HG03097 (cell line): ENCODE results near the gene NR3C1.

ENCODE experiments used
- ATAC-seq: cut with Tn5 transposase; IDR thresholded peaks from one replicate; pipeline ENCODE4 v1.9.1; 2021; ENCODE audit not compliant: unreplicated experiment, low FRiP score

NR3C1 gene

GRCh38 chr5:143403593-143404415, at the start of gene NR3C1:
Gene NR3C1, minus strand, starts transcription at chr5:143403686. Its CDS starts 2,847 bp downstream, at chr5:143400839.
- peak; percentile 60 for ATAC-seq

GRCh38 chr5:143449772-143450171, 46.3 kb upstream of the NR3C1 start:
- ATAC-seq, result no peak

GRCh38 chr5:143448518-143448917, 45.0 kb upstream of the NR3C1 start:
- ATAC-seq, result no peak

- no peak for ATAC-seq
Observed at GRCh38 chr5:143447983-143448382, 44.5 kb upstream of the NR3C1 start.

- no peak for ATAC-seq
Observed at GRCh38 chr5:143446535-143447226, 43.2 kb upstream of the NR3C1 start.

- no peak for ATAC-seq
Observed at GRCh38 chr5:143445776-143446175, 42.3 kb upstream of the NR3C1 start.

GRCh38 chr5:143443330-143443729, 39.8 kb upstream of the NR3C1 start:
- ATAC-seq, result no peak

- no peak for ATAC-seq
Observed at GRCh38 chr5:143442385-143442784, 38.9 kb upstream of the NR3C1 start.

- no peak for ATAC-seq
Observed at GRCh38 chr5:143440448-143441115, 37.1 kb upstream of the NR3C1 start.

- no peak for ATAC-seq
Observed at GRCh38 chr5:143437666-143438273, 34.3 kb upstream of the NR3C1 start.

GRCh38 chr5:143436871-143437270, 33.4 kb upstream of the NR3C1 start:
- no peak for ATAC-seq

- peak; percentile 85 for ATAC-seq
Observed at GRCh38 chr5:143435210-143435657, 31.7 kb upstream of the NR3C1 start.

GRCh38 chr5:143434261-143435209, 31.0 kb upstream of the NR3C1 start:
- ATAC-seq, result no peak

- ATAC-seq, result no peak
Observed at GRCh38 chr5:143433670-143434069, 30.2 kb upstream of the NR3C1 start.

GRCh38 chr5:143432658-143433239, 29.3 kb upstream of the NR3C1 start:
- ATAC-seq, result no peak

GRCh38 chr5:143431789-143432188, 28.3 kb upstream of the NR3C1 start:
- ATAC-seq, result no peak

- ATAC-seq, result no peak
Observed at GRCh38 chr5:143428738-143429420, 25.4 kb upstream of the NR3C1 start.

- ATAC-seq, result no peak
Observed at GRCh38 chr5:143428155-143428554, 24.7 kb upstream of the NR3C1 start.
